GM23338 (cell line): ENCODE data around the gene TRAF2. TPM values are rescaled to one million over a fixed set of nuclear protein-coding genes. Genes with fewer than 3 reads are reported as not detected.
"Not testable (repeated sequence)": the region's sequence is repeated elsewhere in the genome, so short reads cannot be mapped to it uniquely, and the experiment has no call there.

Source experiments
- ATAC-seq: fragments of 200-7000 bp; cut with Tn5 transposase; 3 replicates; pipeline ENCODE4 v1.9.1; 2020
- DNase-seq: peaks from one replicate; pipeline ENCODE4 v3.0.0-alpha.2; 2015; ENCODE audit warnings: low spot score
- H2AFZ ChIP-seq: fragments of 200-600 bp; sonication (generic); 2 replicates; pipeline ENCODE4 v1.8.0; 2016; ENCODE audit warnings: antibody characterized with exemption, mild to moderate bottlenecking, moderate library complexity
- H3F3A ChIP-seq: fragments of 200-600 bp; sonication (generic); replicated peaks from 2 replicates; pipeline ENCODE4 v1.8.0; 2017; ENCODE audit warnings: antibody characterized with exemption, mixed run types, low read depth
- H3K27ac ChIP-seq: fragments of 200-600 bp; sonication (generic); 2 replicates; pipeline ENCODE4 v1.6.1; 2016; ENCODE audit warnings: low read depth
- H3K27me3 ChIP-seq: fragments of 200-600 bp; sonication (generic); 2 replicates; pipeline ENCODE4 v1.8.0; 2016; ENCODE audit warnings: mild to moderate bottlenecking, mixed run types, moderate library complexity; ENCODE audit not compliant: insufficient read depth
- H3K36me3 ChIP-seq: fragments of 200-600 bp; sonication (generic); 2 replicates; pipeline ENCODE4 v1.8.0; 2016; ENCODE audit warnings: mild to moderate bottlenecking; ENCODE audit not compliant: insufficient read depth
- H3K4me1 ChIP-seq: fragments of 200-600 bp; sonication (generic); 2 replicates; pipeline ENCODE4 v1.8.0; 2016; ENCODE audit warnings: mild to moderate bottlenecking, moderate library complexity; ENCODE audit not compliant: insufficient read depth
- H3K4me2 ChIP-seq: fragments of 200-600 bp; sonication (generic); 2 replicates; pipeline ENCODE4 v1.7.1; 2017; ENCODE audit warnings: mixed run types
- H3K4me3 ChIP-seq: fragments of 200-600 bp; sonication (generic); 2 replicates; pipeline ENCODE4 v1.6.1; 2016; ENCODE audit warnings: mixed run types
- H3K79me2 ChIP-seq: fragments of 200-600 bp; sonication (generic); replicated peaks from 2 replicates; pipeline ENCODE4 v1.8.0; 2017; ENCODE audit warnings: mild to moderate bottlenecking; ENCODE audit not compliant: insufficient read depth
- H3K9me2 ChIP-seq: fragments of 200-600 bp; sonication (generic); 2 replicates; pipeline ENCODE4 v1.8.0; 2017; ENCODE audit not compliant: insufficient read depth
- H4K20me1 ChIP-seq: fragments of 200-600 bp; sonication (generic); replicated peaks from 2 replicates; pipeline ENCODE4 v1.8.0; 2017; ENCODE audit warnings: mild to moderate bottlenecking; ENCODE audit not compliant: insufficient read depth
- H3K27ac Mint-ChIP-seq: 2 replicates; pipeline ENCODE4 v1.8.0; 2020; ENCODE audit warnings: inconsistent platforms, mild to moderate bottlenecking, moderate library complexity, mixed read lengths
- H3K27me3 Mint-ChIP-seq: 3 replicates; pipeline ENCODE4 v1.8.0; 2022; ENCODE audit warnings: low read depth, mild to moderate bottlenecking, moderate library complexity, mixed read lengths, inconsistent platforms; ENCODE audit not compliant: insufficient read depth, poor library complexity
- H3K36me3 Mint-ChIP-seq: 3 replicates; pipeline ENCODE4 v1.8.0; 2021; ENCODE audit warnings: low read depth, mild to moderate bottlenecking, inconsistent platforms, moderate library complexity, mixed read lengths
- H3K4me1 Mint-ChIP-seq: 3 replicates; pipeline ENCODE4 v1.8.0; 2020; ENCODE audit warnings: mild to moderate bottlenecking, inconsistent platforms, mixed read lengths
- H3K4me3 Mint-ChIP-seq: 3 replicates; pipeline ENCODE4 v1.8.0; 2021; ENCODE audit warnings: moderate library complexity, mild to moderate bottlenecking, inconsistent platforms, mixed read lengths
- H3K9me3 Mint-ChIP-seq: 3 replicates; pipeline ENCODE4 v1.8.0; 2020; ENCODE audit warnings: moderate library complexity, mild to moderate bottlenecking, inconsistent platforms, mixed read lengths
- CREB1 ChIP-seq: fragments of 250-450 bp; sonication (Bioruptor Pico); IDR thresholded peaks from 2 replicates; pipeline ENCODE4 v1.5.0; 2020; ENCODE audit warnings: low read depth, mild to moderate bottlenecking, moderate library complexity
- EZH2 ChIP-seq: fragments of 200-600 bp; sonication (generic); IDR thresholded peaks from one replicate; pipeline ENCODE4 v1.8.0; 2017; ENCODE audit warnings: antibody characterized with exemption, mild to moderate bottlenecking, low read depth; ENCODE audit not compliant: unreplicated experiment
- NANOG ChIP-seq: IDR thresholded peaks from 2 replicates; pipeline ENCODE4 v1.6.1; 2016; ENCODE audit warnings: antibody characterized with exemption, borderline replicate concordance
- STAT1 ChIP-seq: IDR thresholded peaks from one replicate; pipeline ENCODE4 v1.6.1; 2016; ENCODE audit warnings: antibody characterized with exemption; ENCODE audit not compliant: unreplicated experiment
- polyA plus RNA-seq: library from polyadenylated mRNA; unstranded; fragments of >200 nt; fragmentation: Nextera tagmentation; extraction: Ambion mirVana; gene quantifications from 2 replicates; pipeline ENCODE4 v1.2.1, GENCODE V29; 2016
- total RNA-seq: library from RNA; depleted of rRNA; stranded (reverse); fragments of >200 nt; shearing (Covaris generic); gene quantifications from 2 replicates; pipeline ENCODE4 v1.2.3, GENCODE V29; 2014
- TF ChIP-seq, protein P1 (sequence below), 2 experiments: fragments of 200-600 bp in 1 of 2; sonication (generic) in 1 of 2; conservative IDR thresholded peaks; 2 replicates each; pipeline versions ENCODE4 v1.5.1 to v1.6.1; 2016 to 2017; ENCODE audit warnings: antibody characterized with exemption in 2 of 2, low read depth in 2 of 2, mild to moderate bottlenecking in 2 of 2, moderate library complexity in 1 of 2
- TF ChIP-seq, protein P2 (sequence below): IDR thresholded peaks from 2 replicates; pipeline ENCODE4 v1.6.1; 2016; ENCODE audit warnings: antibody characterized with exemption
- TF ChIP-seq, protein P3 (sequence below): fragments of 250-450 bp; sonication (Bioruptor Pico); IDR thresholded peaks from 2 replicates; pipeline ENCODE4 v1.5.0; 2020; ENCODE audit warnings: mild to moderate bottlenecking, moderate library complexity

The TRAF2 gene
- total and polyA plus RNA-seq, 2 experiments from 2014 or later = 25.4 to 39.9 TPM

DNA sequence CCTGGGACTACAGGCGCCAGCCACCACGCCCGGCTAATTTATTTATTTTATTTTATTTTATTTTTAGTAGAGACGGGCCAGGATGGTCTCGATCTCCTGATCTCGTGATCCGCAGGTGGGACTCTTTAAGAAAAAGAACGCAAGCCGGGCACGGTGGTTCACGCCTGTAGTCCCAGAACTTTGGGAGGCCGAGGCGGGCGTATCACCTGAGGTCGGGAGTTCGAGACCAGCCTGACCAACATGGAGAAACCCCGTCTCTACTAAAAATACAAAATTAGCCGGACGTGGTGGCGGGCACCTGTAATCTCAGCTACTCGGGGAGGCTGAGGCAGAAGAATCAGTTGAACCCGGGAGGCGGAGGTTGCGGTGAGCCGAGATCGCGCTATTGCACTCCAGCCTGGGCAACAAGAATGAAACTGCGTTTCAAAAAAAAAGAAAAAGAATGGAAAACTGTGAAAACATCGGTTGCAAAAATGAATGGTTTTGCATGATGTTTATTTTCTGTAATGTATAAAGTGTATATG, 19.4 kb upstream of the TRAF2 start:
- not testable (repeated sequence) for DNase-seq, ATAC-seq, H3K27me3 ChIP-seq, H3K4me1 Mint-ChIP-seq, H3F3A ChIP-seq, H3K4me1 ChIP-seq, H3K27ac ChIP-seq, H2AFZ ChIP-seq, H3K27ac Mint-ChIP-seq, H3K9me2 ChIP-seq
- peaks cover 16% of the 10 kb centered on the region for H4K20me1 ChIP-seq
- Mint-ChIP-seq H3K27me3 (peaks cover 20% of the 10 kb centered on the region), H3K36me3 (peaks cover 61% of the 10 kb centered on the region), H3K9me3 (peaks cover 47% of the 10 kb centered on the region), H3K4me3 (peak overlapping the region; percentile 58; the same call in 2 of the 3 replicates)
- H3K79me2 ChIP-seq = peaks cover 21% of the 10 kb centered on the region
- peak overlapping the region; percentile 57; the same call in 1 of the 2 replicates for H3K4me2 ChIP-seq
- peak overlapping the region; percentile 88; the same call in 1 of the 2 replicates for H3K4me3 ChIP-seq
- H3K36me3 ChIP-seq = peaks cover 13% of the 10 kb centered on the region

DNA sequence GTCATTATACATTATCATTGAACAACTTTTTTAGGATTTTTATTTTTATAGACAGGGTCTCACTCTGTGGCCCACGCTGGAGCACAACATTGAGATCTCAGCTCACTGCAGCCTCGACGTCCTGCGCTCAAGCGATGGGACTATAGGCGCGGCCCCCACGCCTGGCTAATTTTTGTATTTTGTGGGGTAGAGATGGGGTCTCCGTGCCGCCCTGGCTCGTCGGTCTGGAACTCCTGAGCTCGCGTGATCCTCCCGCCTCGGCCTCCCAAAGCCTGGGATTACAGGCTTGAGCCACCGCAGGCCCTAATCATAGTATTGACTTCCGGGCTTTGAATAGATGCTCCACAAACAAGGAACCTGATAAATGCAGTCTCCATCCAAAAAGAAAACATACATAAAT, 18.8 kb upstream of the TRAF2 start:
- peaks cover 52% of the 10 kb centered on the region for H3K9me3 Mint-ChIP-seq
- H3K27ac Mint-ChIP-seq = no peak overlapping the region
- H3K4me1 ChIP-seq = peaks cover 3% of the 10 kb centered on the region; the same call in 1 of the 2 replicates
- peaks cover 21% of the 10 kb centered on the region for H3K79me2 ChIP-seq
- H2AFZ ChIP-seq = no peak overlapping the region
- no peaks in the 10 kb centered on the region for H3K27me3 ChIP-seq
- peaks cover 15% of the 10 kb centered on the region for H4K20me1 ChIP-seq
- TF ChIP-seq, protein P1, sequence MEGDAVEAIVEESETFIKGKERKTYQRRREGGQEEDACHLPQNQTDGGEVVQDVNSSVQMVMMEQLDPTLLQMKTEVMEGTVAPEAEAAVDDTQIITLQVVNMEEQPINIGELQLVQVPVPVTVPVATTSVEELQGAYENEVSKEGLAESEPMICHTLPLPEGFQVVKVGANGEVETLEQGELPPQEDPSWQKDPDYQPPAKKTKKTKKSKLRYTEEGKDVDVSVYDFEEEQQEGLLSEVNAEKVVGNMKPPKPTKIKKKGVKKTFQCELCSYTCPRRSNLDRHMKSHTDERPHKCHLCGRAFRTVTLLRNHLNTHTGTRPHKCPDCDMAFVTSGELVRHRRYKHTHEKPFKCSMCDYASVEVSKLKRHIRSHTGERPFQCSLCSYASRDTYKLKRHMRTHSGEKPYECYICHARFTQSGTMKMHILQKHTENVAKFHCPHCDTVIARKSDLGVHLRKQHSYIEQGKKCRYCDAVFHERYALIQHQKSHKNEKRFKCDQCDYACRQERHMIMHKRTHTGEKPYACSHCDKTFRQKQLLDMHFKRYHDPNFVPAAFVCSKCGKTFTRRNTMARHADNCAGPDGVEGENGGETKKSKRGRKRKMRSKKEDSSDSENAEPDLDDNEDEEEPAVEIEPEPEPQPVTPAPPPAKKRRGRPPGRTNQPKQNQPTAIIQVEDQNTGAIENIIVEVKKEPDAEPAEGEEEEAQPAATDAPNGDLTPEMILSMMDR (conservative IDR thresholded peaks at IDR 0.05; ENCODE audit: low read depth in 2 of 2) = no peak
- TF ChIP-seq STAT1 (no peak), NANOG (no peak), EZH2 (no peak)
- peak overlapping the region; percentile 46; the same call in 2 of the 3 replicates for H3K4me3 Mint-ChIP-seq
- 0 out of 2 replicates have a peak, but pooled peaks cover 2% of the 10 kb centered on the region for H3F3A ChIP-seq
- ATAC-seq (no peak), DNase-seq (no peak)
- H3K36me3 ChIP-seq = peaks cover 10% of the 10 kb centered on the region
- no peak overlapping the region for H3K27ac ChIP-seq
- no peak overlapping the region for H3K4me3 ChIP-seq
- peaks cover 4% of the 10 kb centered on the region; the same call in 1 of the 2 replicates for H3K9me2 ChIP-seq
- peaks cover 5% of the 10 kb centered on the region for H3K4me1 Mint-ChIP-seq
- peaks cover 20% of the 10 kb centered on the region for H3K27me3 Mint-ChIP-seq
- H3K4me2 ChIP-seq = no peak overlapping the region
- peaks cover 57% of the 10 kb centered on the region for H3K36me3 Mint-ChIP-seq

DNA sequence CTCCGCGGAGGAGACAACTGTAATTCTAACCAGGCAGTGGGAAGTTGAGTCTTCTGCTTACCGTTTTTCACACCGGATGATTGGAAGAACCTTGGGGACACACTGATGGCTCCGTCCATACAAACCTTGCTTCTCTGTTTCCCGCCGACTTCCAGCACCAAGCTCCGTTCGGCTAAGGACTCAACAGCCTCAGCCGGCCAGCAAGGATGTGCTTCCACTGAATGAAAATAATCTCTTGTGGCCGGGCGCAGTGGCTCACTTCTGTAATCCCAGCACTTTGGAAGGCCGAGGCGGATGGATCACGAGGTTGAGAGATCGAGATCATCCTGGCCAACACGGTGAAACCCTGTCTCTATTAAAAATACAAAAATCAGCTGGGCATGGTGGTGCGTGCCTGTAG, 18.4 kb upstream of the TRAF2 start:
- Mint-ChIP-seq H3K4me1 (peaks cover 5% of the 10 kb centered on the region), H3K4me3 (peak overlapping the region; percentile 46; the same call in 2 of the 3 replicates), H3K27ac (no peak overlapping the region), H3K9me3 (peaks cover 56% of the 10 kb centered on the region), H3K27me3 (peaks cover 20% of the 10 kb centered on the region), H3K36me3 (peaks cover 56% of the 10 kb centered on the region)
- H3F3A ChIP-seq = 0 out of 2 replicates have a peak, but pooled peaks cover 2% of the 10 kb centered on the region
- no peak overlapping the region for H3K4me2 ChIP-seq
- H3K79me2 ChIP-seq = peaks cover 21% of the 10 kb centered on the region
- no peak overlapping the region for H3K27ac ChIP-seq
- H2AFZ ChIP-seq = no peak overlapping the region
- DNase-seq (no peak), ATAC-seq (no peak)
- no peaks in the 10 kb centered on the region for H3K27me3 ChIP-seq
- H3K4me1 ChIP-seq = peaks cover 3% of the 10 kb centered on the region; the same call in 1 of the 2 replicates
- H4K20me1 ChIP-seq = peaks cover 15% of the 10 kb centered on the region
- peaks cover 4% of the 10 kb centered on the region; the same call in 1 of the 2 replicates for H3K9me2 ChIP-seq
- no peak overlapping the region for H3K4me3 ChIP-seq
- peaks cover 6% of the 10 kb centered on the region for H3K36me3 ChIP-seq
- TF ChIP-seq, protein P2, sequence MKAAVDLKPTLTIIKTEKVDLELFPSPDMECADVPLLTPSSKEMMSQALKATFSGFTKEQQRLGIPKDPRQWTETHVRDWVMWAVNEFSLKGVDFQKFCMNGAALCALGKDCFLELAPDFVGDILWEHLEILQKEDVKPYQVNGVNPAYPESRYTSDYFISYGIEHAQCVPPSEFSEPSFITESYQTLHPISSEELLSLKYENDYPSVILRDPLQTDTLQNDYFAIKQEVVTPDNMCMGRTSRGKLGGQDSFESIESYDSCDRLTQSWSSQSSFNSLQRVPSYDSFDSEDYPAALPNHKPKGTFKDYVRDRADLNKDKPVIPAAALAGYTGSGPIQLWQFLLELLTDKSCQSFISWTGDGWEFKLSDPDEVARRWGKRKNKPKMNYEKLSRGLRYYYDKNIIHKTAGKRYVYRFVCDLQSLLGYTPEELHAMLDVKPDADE = no peak
- TF ChIP-seq, protein P3, sequence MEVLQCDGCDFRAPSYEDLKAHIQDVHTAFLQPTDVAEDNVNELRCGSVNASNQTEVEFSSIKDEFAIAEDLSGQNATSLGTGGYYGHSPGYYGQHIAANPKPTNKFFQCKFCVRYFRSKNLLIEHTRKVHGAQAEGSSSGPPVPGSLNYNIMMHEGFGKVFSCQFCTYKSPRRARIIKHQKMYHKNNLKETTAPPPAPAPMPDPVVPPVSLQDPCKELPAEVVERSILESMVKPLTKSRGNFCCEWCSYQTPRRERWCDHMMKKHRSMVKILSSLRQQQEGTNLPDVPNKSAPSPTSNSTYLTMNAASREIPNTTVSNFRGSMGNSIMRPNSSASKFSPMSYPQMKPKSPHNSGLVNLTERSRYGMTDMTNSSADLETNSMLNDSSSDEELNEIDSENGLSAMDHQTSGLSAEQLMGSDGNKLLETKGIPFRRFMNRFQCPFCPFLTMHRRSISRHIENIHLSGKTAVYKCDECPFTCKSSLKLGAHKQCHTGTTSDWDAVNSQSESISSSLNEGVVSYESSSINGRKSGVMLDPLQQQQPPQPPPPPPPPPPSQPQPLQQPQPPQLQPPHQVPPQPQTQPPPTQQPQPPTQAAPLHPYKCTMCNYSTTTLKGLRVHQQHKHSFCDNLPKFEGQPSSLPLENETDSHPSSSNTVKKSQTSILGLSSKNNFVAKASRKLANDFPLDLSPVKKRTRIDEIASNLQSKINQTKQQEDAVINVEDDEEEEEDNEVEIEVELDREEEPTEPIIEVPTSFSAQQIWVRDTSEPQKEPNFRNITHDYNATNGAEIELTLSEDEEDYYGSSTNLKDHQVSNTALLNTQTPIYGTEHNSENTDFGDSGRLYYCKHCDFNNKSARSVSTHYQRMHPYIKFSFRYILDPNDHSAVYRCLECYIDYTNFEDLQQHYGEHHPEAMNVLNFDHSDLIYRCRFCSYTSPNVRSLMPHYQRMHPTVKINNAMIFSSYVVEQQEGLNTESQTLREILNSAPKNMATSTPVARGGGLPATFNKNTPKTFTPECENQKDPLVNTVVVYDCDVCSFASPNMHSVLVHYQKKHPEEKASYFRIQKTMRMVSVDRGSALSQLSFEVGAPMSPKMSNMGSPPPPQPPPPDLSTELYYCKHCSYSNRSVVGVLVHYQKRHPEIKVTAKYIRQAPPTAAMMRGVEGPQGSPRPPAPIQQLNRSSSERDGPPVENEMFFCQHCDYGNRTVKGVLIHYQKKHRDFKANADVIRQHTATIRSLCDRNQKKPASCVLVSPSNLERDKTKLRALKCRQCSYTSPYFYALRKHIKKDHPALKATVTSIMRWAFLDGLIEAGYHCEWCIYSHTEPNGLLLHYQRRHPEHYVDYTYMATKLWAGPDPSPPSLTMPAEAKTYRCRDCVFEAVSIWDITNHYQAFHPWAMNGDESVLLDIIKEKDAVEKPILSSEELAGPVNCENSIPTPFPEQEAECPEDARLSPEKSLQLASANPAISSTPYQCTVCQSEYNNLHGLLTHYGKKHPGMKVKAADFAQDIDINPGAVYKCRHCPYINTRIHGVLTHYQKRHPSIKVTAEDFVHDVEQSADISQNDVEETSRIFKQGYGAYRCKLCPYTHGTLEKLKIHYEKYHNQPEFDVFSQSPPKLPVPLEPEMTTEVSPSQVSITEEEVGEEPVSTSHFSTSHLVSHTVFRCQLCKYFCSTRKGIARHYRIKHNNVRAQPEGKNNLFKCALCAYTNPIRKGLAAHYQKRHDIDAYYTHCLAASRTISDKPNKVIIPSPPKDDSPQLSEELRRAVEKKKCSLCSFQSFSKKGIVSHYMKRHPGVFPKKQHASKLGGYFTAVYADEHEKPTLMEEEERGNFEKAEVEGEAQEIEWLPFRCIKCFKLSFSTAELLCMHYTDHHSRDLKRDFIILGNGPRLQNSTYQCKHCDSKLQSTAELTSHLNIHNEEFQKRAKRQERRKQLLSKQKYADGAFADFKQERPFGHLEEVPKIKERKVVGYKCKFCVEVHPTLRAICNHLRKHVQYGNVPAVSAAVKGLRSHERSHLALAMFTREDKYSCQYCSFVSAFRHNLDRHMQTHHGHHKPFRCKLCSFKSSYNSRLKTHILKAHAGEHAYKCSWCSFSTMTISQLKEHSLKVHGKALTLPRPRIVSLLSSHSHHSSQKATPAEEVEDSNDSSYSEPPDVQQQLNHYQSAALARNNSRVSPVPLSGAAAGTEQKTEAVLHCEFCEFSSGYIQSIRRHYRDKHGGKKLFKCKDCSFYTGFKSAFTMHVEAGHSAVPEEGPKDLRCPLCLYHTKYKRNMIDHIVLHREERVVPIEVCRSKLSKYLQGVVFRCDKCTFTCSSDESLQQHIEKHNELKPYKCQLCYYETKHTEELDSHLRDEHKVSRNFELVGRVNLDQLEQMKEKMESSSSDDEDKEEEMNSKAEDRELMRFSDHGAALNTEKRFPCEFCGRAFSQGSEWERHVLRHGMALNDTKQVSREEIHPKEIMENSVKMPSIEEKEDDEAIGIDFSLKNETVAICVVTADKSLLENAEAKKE (CRISPR knock-in tag) = no peak
- TF ChIP-seq CREB1 (CRISPR knock-in tag) = no peak
